Measurements from ENCODE around the gene OR56A4.

Gene OR56A4

DNA sequence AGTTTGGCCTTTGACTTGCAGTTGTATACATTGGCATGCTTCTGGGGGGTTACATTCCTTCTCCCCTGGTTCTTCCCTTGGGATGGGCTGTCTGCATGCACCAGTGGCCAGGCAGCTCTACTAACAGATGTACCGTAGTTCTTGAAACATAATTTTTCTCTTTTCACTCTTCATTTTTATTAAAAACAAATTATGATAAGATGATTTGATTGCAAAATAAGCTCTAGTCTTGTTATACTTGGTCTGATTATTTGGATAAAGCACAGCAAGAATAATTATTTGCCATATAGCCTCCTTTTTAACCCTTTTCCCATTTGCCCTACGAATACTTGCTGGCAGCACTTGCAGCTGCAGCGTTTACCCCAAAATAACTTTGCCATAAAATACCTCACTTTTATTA, 51.2 kb downstream of the OR56A4 start:
- DNase-seq = no peak

All from T1000 (cell line).